ENCODE results near the gene PEX1. TPM values are rescaled to one million over a fixed set of nuclear protein-coding genes. Genes with fewer than 3 reads are reported as not detected.

Gene PEX1
- total RNA-seq (2014; rRNA removed; shearing (Covaris generic)) (25.4 and 44.8 TPM in 2 replicates), polyA plus RNA-seq (2016; fragmentation: Nextera tagmentation; extraction: Ambion mirVana) (17.3 and 22.5 TPM in 2 replicates)
- long read RNA-seq, partial matches to known transcripts, result 9 of 9 reads
- long read RNA-seq, other reads (novel, unspliced or antisense), result 0 of 9 reads

DNA sequence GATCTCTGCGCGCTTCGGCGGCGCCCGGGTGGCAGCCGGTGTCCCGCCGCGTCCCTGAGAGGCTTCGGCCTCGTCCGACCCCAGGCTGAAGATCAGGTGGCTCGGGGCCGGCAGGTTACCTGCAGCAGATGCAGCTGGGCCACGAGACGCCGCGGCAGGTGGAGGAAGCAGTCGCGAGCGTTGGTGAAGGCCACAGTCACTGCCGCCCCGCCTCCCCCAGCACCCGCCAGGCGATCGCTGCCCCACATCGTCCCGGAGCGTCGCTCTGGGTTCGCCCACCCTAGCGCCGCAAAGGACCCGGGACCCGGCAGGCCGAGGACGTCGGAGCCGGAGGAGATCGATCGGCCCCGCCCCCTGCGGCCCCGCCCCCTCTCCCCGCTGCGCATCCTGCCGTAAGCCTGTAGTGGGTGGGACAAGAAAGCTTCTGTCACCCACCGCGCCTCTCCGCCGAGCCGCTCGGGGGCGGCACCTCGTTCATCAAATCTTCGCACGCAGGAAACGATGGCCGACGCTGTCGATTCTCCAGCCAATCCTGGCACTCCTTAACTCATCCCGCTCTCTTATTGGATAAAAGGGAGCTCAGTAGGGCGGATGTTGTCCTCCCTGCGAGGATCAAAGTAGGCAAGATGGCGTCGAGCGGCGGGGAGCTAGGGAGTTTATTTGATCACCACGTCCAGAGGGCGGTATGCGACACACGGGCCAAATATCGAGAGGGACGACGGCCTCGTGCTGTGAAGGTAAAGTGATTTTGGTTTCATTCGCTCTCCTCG lies at the start of gene PEX1, which contains the start of gene RBM48:
PEX1 (minus strand) TSS at position 333 of the 770 bp plus-strand sequence; CDS start at position 248, 85 bp downstream.
RBM48 (plus strand) TSS at position 608 of the 770 bp plus-strand sequence; CDS start at position 627, 19 bp downstream.
- Histone ChIP-seq H3K27ac (ENCODE audit: low read depth) (peak within 1 kb of the TSS; percentile 88), H4K20me1 (replicated peaks; ENCODE audit: insufficient read depth) (no peaks in the 10 kb centered on the region), H3F3A (replicated peaks; ENCODE audit: low read depth) (peaks cover 3% of the 10 kb centered on the region; the same call in 1 of the 2 replicates), H3K4me2 (peak within 1 kb of the TSS; percentile 91), H3K79me2 (replicated peaks; ENCODE audit: insufficient read depth) (peaks cover 38% of the 10 kb centered on the region), H3K27me3 (ENCODE audit: insufficient read depth) (no peaks in the 10 kb centered on the region), H3K4me1 (ENCODE audit: insufficient read depth) (peaks cover 11% of the 10 kb centered on the region; the same call in 1 of the 2 replicates), H3K4me3 (peak within 1 kb of the TSS; percentile 88), H2AFZ (peak within 1 kb of the TSS; percentile 95), H3K36me3 (ENCODE audit: insufficient read depth) (peaks cover 17% of the 10 kb centered on the region), H3K9me2 (ENCODE audit: insufficient read depth) (no peaks in the 10 kb centered on the region)
- peaks cover 7% of the 10 kb centered on the region; the same call in 2 of the 3 replicates for H3K4me1 Mint-ChIP-seq
- H3K9me3 Mint-ChIP-seq, result no peaks in the 10 kb centered on the region; the same call in 2 of the 3 replicates
- TF ChIP-seq NANOG (IDR thresholded peaks at IDR 0.05; ENCODE audit: borderline replicate concordance) (peak; percentile 22; the same call in 1 of the 2 replicates), CREB1 (CRISPR knock-in tag; IDR thresholded peaks at IDR 0.05; ENCODE audit: low read depth) (peak; percentile 85), ZNF331 (CRISPR knock-in tag; IDR thresholded peaks at IDR 0.05; ENCODE audit: low read depth) (no peak), POLR2AphosphoS5 (IDR thresholded peaks at IDR 0.05; ENCODE audit: low read depth) (peak; percentile 87), STAT1 (IDR thresholded peaks at IDR 0.05; ENCODE audit: unreplicated experiment) (no peak)
- TF ChIP-seq, protein P1, sequence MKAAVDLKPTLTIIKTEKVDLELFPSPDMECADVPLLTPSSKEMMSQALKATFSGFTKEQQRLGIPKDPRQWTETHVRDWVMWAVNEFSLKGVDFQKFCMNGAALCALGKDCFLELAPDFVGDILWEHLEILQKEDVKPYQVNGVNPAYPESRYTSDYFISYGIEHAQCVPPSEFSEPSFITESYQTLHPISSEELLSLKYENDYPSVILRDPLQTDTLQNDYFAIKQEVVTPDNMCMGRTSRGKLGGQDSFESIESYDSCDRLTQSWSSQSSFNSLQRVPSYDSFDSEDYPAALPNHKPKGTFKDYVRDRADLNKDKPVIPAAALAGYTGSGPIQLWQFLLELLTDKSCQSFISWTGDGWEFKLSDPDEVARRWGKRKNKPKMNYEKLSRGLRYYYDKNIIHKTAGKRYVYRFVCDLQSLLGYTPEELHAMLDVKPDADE (IDR thresholded peaks at IDR 0.05), result peak; percentile 79
- TF ChIP-seq, protein P2, sequence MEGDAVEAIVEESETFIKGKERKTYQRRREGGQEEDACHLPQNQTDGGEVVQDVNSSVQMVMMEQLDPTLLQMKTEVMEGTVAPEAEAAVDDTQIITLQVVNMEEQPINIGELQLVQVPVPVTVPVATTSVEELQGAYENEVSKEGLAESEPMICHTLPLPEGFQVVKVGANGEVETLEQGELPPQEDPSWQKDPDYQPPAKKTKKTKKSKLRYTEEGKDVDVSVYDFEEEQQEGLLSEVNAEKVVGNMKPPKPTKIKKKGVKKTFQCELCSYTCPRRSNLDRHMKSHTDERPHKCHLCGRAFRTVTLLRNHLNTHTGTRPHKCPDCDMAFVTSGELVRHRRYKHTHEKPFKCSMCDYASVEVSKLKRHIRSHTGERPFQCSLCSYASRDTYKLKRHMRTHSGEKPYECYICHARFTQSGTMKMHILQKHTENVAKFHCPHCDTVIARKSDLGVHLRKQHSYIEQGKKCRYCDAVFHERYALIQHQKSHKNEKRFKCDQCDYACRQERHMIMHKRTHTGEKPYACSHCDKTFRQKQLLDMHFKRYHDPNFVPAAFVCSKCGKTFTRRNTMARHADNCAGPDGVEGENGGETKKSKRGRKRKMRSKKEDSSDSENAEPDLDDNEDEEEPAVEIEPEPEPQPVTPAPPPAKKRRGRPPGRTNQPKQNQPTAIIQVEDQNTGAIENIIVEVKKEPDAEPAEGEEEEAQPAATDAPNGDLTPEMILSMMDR (conservative IDR thresholded peaks at IDR 0.05; ENCODE audit: low read depth in 2 of 2), result peak; percentile 35 to 68; a peak in 3 of 4 replicates
- H3K27ac Mint-ChIP-seq, result peak within 1 kb of the TSS; percentile 99
- H3K4me3 Mint-ChIP-seq, result peak within 1 kb of the TSS; percentile 94
- peak; percentile 91 for ATAC-seq
- peak; percentile 99 for DNase-seq (ENCODE audit: low spot score)
- H3K27me3 Mint-ChIP-seq (ENCODE audit: insufficient read depth, low read depth, poor library complexity), result peaks cover 5% of the 10 kb centered on the region
- H3K36me3 Mint-ChIP-seq (ENCODE audit: low read depth), result peaks cover 16% of the 10 kb centered on the region

DNA sequence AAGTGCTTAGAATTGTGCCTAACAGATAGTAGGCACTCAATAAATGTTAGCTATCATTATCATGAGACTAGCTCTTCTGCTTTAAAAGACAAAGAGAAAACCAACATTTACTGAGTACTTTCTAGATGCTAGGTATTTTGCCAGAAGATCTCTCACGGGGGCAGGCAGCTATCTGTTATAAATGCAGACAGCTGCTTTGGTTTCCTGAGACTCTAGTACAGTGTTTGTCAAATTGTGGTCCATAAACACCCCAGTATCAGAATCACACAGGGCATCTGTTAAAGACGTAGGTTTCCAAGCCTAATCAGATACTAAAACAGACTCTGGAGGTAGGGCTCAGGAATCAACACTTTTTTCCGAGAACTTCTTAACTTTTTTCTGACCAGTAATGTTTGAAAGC lies 48.0 kb upstream of the PEX1 start:
- no peak for DNase-seq (ENCODE audit: low spot score)
- Mint-ChIP-seq H3K27ac (no peak overlapping the region), H3K27me3 (ENCODE audit: insufficient read depth, low read depth, poor library complexity) (no peaks in the 10 kb centered on the region), H3K4me3 (no peak overlapping the region), H3K9me3 (no peaks in the 10 kb centered on the region), H3K36me3 (ENCODE audit: low read depth) (peaks cover 64% of the 10 kb centered on the region), H3K4me1 (no peaks in the 10 kb centered on the region)
- Histone ChIP-seq H3F3A (replicated peaks; ENCODE audit: low read depth) (no peaks in the 10 kb centered on the region; the same call in 1 of the 2 replicates), H3K4me2 (no peak overlapping the region), H3K27ac (ENCODE audit: low read depth) (no peak overlapping the region), H3K27me3 (ENCODE audit: insufficient read depth) (no peaks in the 10 kb centered on the region), H3K4me3 (no peak overlapping the region), H3K36me3 (ENCODE audit: insufficient read depth) (peaks cover 61% of the 10 kb centered on the region; the same call in 1 of the 2 replicates), H3K9me2 (ENCODE audit: insufficient read depth) (no peaks in the 10 kb centered on the region), H3K4me1 (ENCODE audit: insufficient read depth) (no peaks in the 10 kb centered on the region), H2AFZ (no peak overlapping the region), H3K79me2 (replicated peaks; ENCODE audit: insufficient read depth) (peaks cover 19% of the 10 kb centered on the region), H4K20me1 (replicated peaks; ENCODE audit: insufficient read depth) (peaks cover 12% of the 10 kb centered on the region; the same call in 1 of the 2 replicates)
- ATAC-seq, result no peak
- TF ChIP-seq POLR2AphosphoS5 (IDR thresholded peaks at IDR 0.05; ENCODE audit: low read depth) (no peak), ZNF331 (CRISPR knock-in tag; IDR thresholded peaks at IDR 0.05; ENCODE audit: low read depth) (no peak), EZH2phosphoT487 (IDR thresholded peaks at IDR 0.05; ENCODE audit: unreplicated experiment) (no peak), STAT1 (IDR thresholded peaks at IDR 0.05; ENCODE audit: unreplicated experiment) (no peak), JUNB (IDR thresholded peaks at IDR 0.05; ENCODE audit: unreplicated experiment) (no peak)
- TF ChIP-seq, protein P2 (conservative IDR thresholded peaks at IDR 0.05; ENCODE audit: low read depth in 2 of 2), result no peak
- TF ChIP-seq, protein P1 (IDR thresholded peaks at IDR 0.05), result no peak

Data from GM23338 (cell line).